ENCODE measurements around the gene SYTL3.
A peak's percentile ranks its signal among the peaks of the same experiment; 100 is the strongest.
"Not testable (repeated sequence)": the region's sequence is repeated elsewhere in the genome, so short reads cannot be mapped to it uniquely, and the experiment has no call there.

The SYTL3 gene

DNA sequence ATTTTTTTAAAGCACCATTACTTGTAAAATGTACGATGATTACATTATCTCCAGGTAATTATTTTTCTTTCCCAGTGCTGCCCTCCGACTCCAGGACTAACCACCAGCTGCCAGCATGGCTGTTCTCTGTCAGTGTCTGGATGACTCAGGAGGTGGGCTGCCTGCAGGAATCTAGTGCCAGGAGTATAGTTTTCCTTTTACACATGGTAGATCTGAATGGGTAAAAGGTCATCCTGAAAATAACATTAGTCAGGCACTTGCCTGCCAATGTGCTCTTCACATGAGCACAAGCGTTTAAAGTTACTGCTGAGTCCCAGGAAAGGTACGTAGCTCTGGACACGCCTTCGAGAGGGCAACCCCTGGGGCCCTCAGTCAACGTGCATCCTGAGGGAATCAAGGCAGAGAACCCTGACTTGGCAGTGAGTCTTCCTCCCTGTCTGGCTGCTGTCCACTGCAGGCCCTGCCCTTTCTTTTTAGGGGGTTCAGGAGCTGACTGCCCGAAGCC lies 7.7 kb upstream of the SYTL3 start:
- no peak for DNase-seq

DNA sequence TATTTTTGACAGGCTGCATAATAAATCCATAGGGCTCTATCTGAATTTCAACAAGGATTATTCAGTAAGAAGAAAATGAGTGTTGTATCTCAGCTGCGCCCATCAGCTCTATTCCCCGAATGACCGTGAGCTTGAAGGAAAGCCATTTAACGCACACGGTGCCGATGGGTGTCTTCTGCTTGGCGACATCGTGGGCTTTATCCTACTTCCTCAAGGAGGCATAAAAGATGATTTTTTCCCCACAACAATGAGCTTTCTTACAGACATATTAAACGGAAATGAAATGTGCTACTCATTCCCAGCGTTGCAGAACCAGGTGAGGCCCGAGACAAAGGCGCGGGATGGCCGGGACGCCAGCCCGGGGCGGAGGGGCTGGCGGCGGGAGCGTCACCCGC lies 6.0 kb upstream of the SYTL3 start:
- no peak for DNase-seq

DNA sequence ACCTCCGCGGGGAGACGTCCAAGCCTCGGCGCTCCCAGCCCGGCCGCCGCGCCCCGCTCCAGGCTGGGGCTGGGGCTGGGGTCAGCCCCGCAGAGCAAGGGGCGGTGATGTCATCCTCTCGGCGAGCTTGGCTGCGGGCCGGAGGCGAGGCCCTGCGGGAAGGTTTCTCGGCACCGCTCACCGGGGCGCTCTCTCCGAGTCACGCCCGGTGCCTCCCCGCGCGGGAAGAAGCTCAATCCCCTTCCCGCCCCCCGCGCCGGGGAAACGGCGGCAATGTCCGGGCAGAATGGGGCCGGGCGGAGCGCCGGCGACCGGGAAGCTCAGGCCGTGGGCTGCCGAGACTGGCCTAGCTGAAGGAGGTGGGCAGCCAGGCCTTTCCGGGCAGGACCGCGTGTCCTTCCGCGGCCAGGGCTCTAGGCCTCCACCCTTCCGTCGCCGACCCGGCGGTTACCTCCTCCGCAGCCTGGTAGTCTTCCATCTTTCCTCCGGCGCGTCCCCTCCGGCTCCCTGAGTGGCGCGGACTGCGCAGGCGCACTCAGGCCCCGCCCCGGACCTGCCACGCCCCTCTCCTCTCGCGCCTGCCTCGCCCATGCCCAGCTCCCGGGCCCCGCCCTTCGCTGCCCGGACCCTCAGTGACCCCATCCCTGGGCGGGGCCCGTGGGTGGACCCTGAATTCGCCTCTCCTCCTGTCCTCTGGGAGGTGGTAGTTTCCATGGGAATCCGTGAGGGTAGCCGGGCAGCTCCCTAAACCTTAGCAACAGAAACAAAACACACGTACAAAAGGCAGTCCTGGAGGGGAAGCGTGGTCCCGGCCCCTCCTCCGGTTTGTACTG lies 5.4 kb upstream of the SYTL3 start, which contains the start of gene DYNLT1:
Gene DYNLT1, minus strand, starts transcription at position 513 of the 833 bp plus-strand sequence. Its CDS starts 35 bp downstream, at position 478.
- peak; percentile 92 for DNase-seq

DNA sequence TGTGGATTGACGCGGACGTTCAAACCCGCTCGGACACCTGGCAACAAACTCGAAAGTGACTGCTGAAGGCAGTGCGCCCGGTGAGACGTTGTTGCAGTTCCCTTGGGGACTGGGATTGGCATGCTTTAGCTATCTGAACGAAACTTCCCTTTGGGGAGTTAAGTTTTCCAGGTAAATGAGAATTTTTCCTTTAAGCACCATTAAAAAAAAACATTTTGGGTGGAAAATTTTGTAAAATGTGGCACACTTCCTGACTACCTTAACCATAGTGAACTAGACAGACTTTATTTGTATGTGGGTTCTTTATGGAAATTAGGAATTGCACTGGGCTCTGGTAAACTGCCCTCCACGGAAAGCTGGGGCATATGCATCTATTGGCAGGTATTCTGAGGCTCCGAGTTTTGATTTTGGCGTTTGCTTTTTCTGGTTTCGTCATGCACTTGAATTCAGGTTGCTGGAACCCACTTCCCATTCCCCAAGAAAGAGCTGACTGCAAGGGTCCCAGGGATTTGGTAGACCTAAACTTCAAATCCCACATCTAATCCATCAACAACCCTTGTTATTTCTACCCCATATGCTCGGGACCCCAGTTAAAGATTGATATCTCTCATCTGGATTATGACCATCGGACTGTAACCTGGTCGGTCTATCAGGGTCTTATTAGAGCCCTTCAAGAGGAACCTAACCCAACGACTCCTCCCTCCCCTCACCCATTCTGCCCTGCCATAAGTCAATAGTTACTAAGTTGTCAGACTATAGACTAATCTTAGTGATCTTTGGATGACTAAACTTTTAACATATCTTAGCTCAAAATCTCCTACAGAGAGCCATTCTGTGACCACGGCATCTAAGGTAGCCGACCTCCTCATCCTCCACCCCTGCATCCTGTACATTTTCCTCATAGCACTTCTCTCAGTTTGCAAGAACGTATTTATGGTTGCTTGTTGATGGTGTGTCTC lies 4.5 kb upstream of the SYTL3 start:
- DNase-seq = no peak

DNA sequence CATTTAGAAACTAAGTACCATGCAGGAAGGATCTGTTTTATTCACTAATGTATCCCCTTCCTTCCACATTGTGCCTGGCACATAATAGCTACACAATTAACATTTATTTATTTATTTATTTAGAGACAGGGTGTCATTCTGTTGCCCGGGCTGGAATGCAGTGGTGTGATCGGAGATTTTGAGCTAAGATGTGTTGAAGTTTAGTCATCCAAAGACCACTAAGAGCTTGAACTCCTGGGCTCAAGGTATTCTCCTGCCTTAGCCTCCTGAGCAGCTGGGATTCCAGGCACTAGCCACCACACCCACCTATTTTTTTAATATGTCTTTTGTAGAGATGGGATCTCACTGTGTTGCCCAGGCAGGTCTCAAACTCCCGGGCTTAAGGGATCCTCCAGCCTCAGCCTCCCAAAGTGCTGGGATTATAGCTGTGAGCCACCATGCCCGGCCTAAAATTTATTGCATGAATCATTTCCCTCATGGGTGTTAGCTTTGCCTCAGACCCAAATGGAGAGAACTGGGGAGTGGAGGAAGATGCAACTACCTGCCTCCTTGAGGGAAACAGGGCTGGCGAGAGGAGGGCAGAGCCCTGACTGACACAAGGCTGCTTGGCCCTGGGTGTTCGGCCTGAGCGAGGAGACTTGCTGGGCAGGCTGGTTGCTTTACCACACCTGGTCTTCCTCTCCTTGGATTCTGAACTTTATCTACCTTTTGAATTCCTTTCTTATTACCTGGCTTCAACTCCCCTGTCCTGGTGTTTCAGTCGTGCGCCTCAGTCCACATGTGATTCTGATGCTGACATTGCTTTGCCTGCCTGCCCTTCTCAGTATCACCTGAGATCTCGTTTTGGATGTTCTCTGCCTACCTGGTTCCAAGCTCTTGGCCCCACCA lies 3.6 kb upstream of the SYTL3 start:
- DNase-seq = no peak

DNA sequence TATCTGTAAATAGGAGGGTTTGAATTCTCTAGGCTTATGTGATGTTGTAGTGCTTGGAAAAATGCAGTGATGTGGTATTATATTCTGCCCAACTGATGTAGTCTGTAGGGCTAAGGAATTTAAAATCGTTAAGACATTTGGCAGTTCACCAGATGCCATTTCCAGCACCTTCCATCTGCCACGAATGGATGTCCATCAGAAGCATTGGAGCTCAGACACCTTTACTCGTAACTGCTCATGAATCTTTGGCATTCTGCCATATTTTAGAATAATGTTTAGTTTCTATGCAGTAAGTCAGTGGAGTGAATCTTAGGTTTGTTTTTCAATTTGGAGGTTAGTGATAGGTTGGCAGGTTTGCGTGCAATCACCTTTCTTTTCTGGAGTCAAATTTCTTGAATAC lies 2.4 kb upstream of the SYTL3 start:
- peak; percentile 17 for DNase-seq

DNA sequence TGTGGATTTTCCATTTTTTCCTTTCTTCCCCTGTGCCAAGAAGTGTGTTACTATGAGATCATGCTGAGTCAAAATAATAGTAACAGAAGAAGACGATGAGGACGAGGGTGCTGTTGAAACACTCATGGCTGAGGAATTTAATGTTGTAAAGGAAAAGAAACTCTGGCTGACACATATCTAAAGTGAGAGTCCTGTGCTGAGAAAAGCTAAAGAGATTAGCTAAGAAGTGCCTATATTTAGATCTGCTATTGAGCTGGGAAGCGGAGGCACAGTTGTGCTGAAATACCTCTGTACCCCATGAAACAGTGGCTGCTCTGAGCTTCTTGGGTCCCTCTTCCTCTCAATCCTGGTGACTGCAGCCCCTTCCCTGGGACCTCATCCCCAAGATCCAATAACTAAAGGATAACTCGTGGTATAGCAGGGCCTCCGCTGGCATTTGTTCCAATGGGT lies 1.1 kb upstream of the SYTL3 start:
- DNase-seq = no peak

DNA sequence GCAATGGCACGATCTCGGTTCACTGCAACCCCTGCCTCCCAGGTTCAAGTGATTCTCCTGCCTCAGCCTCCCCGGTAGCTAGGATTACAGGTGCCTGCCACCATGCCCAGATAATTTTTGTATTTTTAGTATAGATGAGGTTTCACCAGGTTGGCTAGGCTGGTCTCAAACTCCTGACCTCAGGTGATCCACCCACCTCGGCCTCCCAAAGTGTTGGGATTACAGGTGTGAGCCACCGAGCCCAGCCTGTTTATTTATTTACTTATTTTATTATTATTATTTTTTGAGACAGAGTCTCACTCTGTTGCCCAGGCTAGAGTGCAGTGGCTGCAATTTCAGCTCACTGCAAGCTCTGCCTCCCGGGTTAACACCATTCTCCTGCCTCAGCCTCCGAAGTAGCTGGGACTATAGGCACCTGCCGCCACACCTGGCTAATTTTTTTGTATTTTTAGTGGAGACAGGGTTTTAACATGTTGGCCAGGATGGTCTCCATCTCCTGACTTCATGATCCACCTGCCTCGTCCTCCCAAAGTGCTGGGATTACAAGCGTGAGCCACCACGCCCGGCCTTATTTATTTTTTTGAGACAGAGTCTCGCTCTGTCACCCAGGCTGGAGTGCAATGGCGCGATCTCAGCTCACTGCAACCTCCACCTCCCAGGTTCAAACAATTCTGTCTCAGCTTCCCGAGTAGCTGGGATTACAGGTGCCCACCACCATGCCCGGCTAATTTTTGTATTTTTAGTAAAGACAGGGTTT lies 2.3 kb downstream of the SYTL3 start:
- DNase-seq = not testable (repeated sequence)

DNA sequence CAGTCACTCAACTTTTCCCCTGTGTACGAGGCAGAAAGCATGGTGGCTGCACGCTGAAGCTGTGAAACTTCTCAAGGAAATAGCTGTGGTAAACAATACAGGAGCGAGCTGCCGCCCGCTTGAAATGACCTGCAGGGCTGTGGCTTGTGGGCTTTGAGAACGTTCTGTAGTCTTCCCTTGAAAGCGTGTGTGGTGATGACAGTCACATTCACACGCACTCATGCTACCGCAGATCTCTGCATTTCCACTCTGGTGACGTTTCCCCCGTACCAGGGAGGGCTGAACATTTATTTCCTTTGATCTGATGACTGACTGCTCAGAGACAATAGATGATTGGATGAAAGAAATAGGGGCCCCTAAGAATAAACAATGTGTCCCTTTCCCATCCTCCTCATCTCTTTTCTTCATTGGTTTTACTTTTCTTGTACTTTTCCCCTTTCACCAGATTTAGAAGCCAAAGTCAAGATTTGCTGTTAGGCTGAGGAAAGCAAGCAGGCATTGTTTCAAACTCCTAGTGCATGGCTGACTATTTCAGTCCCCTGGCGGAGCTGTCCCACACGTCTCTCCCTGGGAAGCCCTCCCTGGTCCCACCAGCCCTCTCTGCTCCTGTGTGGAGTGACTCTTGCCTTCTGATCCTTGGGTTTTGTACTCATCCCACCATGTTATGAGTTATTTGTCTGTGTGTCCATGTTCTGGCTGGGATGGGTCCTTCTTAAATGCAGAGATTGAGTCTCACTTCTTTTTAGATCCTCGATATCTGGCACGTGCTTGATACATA lies 3.9 kb downstream of the SYTL3 start:
- no peak for DNase-seq

DNA sequence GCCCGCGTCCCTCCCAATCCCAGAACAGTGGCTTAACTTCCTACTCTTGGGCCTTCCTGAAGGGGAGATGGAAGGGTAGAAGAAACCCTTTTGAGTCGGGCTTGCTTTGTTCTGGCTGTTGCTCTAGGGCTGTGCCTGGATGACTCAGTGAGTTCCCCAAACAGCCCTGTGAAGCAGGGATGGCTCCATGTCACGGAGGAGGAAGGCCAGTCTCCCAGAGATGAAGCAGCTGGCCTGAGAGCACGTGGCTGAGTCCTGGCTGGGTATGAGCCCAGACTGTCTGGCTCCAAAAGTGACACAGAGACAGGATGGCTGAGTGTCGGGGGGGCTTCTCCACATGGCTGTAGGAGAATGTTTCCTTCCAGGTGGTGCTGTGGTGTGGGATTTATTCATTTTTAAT lies 4.6 kb downstream of the SYTL3 start:
- DNase-seq = peak; percentile 33

DNA sequence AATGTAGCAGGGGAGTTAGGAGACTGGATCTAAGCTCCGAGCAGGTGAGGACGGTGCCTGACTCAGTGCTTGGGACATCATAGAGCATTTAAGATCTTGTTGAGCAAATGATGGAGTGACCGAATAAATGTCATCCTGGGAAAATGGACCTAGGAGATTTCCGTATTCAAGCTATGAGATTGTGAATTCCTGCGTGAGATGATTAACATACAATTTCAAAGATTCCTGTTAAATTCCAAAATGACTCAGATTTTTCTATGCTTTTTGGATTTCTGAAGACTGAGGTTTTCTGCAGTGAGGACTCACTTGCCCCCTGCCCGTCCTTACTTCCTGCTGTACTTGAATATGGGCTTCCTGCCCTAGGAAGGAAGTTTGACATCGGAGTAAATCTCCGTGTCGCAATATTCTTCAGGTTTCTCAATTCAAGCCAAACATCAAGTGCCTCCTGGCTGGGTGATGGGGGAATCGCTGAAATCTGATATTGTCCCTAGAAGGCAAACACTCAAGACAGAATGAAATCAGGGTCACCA lies 5.2 kb downstream of the SYTL3 start:
- DNase-seq = no peak

DNA sequence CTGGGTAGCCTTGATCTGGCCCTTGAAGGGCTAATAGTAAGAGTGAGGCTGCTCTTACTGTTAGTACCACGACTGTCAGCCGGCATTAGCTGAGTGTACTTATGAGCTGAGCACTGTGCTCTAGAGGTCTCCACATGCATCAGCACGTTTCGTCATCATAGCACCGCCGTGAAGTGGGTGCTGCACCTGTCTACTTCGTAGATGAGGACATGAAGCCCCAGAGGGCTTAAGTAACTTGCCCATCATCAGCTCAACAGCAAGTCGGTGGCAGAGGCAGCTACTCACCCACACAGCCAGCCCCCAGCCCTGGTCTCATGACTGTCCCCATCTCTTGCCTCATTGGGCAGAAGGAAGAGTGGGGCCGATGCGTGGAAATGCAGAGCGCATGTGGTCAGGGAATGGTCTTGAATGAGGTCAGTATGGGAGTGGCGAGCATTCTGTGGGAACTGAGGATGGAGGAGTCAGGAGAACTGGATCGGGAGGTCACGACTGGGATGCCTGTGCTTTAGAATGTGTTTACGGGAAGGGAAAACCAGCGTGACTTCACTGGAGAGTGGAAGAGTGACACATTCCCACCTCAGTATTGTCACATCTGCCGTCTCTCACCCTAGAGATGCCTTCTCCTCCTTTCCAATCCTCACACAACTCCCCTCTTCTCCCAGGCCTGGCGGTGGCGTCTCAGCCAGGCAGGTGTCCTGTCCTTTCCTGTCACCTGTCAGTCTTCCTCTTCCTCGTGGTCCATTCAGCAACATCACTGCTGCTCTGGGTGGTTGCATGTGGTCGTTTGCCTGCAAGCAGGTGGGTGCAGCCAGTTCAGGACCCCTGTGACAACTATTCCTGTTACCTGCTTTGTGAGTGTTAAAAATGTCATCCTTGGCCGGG lies 6.0 kb downstream of the SYTL3 start:
- peak; percentile 89 for DNase-seq

DNA sequence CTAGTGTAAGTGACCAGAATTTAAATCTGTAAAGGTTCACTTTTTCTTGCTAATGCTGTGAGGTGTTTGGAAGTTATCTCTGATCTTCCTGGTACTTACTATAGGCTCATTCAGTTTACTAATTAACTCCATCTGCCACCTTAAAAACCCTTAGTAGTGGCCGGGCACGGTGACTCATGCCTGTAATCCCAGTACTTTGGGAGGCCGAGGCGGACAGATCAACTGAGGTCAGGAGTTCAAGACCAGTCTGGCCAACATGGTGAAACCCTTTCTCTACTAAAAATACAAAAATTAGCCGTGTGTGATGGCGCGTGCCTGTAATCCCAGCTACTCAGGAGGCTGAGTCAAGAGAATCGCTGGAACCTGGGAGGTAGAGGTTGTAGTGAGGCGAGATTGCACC lies 7.1 kb downstream of the SYTL3 start:
- DNase-seq = not testable (repeated sequence)

DNA sequence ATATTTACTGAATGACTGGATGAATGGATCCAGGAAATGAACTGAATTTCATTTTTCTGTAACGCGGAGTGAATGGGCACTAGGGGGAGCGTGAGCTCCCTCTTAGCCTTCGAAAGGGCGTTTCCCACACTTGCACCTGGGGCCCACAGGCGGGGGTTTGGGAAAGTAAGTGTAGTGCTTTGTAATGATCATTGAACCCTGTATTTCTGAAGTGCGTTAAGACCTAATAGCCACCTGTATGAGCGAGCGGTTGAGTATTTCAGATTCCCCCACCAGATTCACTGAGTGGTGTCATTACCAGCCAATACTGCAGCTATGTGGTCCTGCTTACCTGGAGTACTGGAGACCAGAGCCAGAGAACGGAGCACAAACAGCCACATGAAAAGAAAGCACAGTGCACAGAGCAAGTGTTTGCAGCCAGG lies 10.5 kb downstream of the SYTL3 start:
- peak; percentile 42 for DNase-seq

DNA sequence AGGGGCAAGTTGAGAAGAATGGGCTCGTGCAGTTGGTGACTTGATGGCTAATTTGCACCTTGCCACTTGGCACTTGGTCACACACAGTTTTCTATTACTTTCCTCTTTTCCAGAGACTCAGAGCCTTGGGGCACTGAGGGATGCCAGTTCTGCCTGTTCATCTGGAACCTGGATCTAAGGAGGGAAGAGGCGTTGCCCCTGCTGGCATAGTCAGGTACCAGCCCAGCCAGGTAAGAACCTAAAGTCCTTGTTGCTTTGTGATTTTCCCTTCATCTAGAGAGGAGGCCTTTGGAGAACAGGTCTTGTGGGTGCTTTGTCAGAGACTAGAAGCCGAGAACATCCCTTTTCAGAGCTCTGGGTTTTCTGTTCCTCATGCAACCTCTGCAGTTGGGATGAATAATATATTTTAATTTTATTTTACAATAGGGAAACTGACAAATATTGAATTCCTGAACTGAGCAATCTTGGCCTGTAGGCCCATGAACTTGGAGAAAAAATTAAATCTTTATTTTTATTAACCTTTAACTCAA lies 11.4 kb downstream of the SYTL3 start:
- no peak for DNase-seq

DNA sequence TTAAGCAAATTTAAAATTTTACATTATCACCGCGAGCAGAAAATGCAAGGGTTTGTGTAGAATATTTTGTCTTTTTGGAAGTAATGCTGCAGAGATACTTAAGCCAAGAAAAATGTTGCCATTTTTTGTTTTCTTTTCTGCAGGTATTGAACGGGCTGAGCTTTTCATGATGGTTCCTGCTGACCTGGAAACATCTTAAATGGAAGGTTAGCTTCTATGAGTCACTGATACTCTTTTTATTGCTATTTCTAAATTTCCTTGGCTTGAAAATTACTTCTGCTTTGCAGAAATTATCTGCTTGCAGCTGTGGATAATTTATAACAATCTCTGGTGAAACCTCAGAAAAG lies 12.7 kb downstream of the SYTL3 start:
- DNase-seq = no peak

DNA sequence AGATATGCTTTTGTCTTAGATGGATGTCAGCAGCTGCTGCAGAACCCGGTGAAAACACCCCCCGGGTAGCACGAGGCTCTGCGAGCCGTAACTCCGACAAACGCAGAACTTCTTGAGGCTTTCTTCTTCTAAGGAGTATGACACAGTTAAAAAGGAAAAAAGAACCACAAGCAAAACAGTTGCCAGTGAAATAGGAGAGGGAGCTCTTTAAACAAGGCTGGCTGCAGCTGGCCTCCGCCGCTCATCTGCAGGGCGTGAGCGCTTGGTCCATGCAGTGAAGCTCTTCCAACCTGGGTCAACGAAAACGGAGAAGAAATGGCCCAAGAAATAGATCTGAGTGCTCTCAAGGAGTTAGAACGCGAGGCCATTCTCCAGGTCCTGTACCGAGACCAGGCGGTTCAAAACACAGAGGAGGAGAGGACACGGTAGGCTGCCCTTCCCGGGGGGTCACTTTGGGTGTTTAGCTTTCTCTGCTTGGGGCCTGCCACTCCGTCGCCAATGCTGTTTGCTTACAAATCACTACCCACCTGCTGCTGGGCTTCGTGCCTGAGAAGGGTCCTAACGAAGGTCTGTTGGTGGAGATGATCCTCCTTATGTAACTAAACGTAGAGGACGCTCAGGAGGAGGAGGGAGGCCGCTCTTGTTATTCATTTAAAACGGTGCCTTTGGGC lies 13.2 kb downstream of the SYTL3 start:
- DNase-seq = peak; percentile 84

DNA sequence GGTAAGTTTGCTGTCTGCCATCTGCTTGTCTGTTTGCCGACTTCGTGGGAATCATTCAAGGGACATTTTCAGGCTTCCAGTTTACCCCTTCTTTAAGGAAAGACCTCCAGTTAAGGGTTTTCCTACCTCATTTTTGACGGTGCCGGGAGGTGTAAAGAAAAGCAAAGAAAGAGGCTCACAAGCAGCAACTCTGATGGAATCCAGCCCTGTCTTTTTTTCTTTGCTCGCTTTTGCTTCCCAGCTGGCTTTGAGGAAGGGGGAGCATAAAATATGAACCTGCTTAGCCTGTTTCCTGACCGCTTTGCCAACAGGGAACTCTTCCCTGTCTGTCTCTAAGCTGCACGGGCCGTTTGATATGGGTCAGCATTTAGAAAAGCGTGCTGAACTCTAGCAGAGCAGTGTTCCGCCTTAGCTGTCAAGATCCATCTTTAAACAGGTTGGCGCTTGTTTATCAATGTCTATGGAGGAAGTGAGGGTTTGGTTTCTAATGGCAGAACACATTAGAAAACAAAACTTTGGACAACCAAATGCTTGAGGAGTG lies 13.8 kb downstream of the SYTL3 start:
- DNase-seq = no peak
